ENCODE data around the gene RGS3.

RGS3 gene

DNA sequence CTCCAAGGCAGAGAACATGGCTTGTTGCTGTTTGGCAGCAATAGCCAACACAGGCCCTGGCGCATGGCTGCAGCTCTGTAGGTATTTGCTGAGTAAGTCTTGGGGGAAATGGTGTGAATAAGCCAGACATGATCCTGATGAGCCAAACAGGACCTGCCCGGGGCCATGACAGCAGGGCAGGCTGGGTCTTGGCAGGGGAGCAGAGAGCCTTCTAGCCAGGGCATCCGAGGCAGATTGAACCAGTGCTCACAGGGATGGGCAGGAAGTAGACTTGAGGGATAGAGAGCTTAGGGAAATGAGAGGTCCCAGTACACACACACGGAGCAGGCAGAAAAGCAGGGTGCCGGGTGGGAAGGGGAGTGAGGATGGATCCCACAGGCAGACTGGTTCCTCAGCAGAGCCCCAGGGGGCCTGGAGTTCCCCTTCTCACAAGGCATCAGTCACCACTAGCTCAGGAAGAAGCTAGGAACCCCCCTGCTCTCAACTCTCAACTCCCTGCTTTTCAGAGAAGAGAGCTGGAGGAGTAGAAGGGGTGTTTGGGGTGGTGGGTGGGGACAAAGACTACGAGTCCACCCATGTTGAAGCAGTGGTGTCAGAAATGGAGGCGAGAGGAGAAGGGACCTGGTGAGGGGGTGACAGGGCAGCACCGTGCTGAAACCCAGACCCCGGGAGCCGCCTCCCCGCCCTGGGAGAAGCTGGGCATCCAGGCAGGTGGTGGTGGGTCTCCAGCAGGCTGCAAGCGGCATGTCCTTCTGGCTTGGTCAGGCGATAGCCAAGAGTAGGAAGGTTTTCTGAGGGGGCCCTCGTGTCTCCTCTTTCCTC is 111.1 kb downstream of the RGS3 start:
- DNase-seq, result no peak

GRCh38 chr9:113577525-113578261 is 114.2 kb downstream of the RGS3 start:
- DNase-seq, result no peak

GRCh38 chr9:113578279-113578865 is 114.8 kb downstream of the RGS3 start:
- no peak for DNase-seq

DNA sequence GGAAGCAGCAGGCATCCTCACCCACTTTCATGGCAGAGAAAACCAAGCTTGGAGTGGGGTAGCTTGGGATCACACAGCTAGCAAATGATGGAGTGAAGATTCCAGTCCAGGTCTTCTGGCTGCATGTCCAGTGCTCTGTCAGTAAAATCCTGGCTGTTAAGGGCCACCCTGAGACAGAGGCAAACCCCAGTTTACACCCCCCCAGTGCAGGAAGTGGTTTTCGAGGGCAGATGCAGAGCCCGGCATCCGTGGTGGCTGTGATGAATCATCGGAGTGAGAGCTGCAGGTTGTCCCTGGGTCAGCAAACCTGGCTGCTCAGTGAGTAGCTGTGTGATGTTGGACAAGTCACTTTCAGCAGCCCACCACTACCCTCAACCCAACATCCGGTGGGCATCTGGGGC is 115.4 kb downstream of the RGS3 start:
- DNase-seq, result peak; percentile 35 to 97 (median 60)

- peak in 1 of 5 experiments; percentile 70 for DNase-seq
These were observed 115.9 kb downstream of the RGS3 start for GRCh38 chr9:113579283-113580040.

DNA sequence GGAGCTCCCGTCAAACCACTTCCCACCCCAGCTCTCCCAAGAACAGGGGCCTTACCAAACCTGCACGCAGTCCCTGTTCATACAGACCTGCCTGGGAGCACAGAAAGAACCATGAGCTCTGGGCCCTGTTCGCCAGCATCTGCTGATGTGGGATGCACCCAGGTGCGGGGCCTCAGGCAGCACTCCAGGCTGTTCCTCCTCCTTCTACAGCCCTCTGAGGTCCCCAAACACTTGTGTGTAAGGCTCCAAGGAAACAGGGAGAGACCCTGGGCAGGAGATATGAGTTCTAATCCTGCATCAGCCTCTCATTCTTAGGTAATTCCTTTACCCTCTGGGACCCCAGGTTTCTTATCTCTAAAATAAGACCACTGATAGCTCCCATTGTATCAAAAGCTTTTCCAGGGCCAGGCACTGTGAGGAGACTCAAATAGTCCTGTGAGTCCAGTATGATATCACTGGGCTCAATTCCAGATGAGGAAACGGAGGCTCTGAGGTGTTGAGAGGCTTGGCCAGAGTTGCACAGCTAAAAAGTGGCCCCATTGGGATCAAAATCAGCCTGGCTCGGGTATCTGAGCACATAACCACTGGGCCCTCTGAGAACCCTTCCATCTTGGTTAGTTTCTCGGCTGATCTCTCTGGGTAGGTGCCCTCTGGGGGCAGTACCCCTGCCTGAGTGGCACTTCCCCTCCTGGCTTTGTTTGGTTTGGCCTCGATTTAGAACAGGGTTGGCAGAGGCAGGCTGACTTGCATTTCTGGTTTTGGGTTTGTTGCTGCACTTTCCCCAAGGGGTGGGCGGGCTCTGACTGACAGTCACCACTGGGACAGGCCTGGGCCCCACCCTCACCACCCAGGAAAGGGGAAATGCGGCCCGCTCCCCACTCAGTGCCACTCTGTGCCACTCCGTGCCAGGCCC is 116.8 kb downstream of the RGS3 start:
- DNase-seq, result peak in 4 of 5 experiments; percentile 14 to 92 (median 54)

DNA sequence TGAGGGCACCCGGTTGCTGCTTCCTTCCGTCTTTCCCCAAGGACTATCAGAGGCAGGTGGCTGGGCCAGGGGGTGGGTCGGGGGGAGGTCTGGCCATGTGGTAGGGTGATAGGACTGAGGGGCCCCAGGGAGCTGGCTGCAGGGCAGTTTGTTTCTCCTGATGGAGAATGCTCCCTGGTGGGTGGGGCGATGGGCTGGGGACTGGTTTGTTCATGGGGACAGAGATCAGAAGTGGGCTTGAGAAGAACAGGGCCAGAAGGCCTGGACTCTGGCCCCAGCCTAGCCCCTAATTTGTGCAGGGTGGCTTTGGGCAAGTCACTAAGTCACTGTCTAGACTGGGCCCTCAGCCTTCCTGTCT is 117.4 kb downstream of the RGS3 start:
- DNase-seq, result no peak

GRCh38 chr9:113581865-113582697 is 118.6 kb downstream of the RGS3 start:
- DNase-seq, result peak; percentile 24 to 97 (median 54)

DNA sequence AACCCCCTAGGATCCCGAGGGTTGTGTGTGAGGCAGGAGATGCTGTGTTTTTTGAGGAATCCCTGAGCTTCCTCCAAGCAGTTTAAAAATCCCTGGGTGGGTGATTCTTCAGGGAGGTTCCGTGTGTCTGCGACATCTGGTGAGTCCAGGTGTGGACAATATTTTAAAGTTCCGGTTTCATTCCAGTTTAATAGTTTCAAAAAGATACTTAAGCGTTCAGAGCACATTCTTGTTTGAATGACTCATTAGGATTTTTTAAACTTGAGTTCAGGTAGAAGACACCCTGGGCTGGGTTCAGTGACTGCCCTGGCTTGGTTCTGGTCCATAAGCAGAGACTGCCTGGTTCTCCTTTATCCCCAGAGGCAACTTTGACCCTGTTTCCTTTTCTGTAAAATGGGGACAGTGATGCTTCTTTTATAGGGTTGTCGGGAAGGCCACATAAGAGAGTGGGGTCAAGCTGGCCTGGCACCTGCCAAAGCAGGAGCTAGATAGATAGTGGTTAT is 119.2 kb downstream of the RGS3 start:
- DNase-seq, result no peak

GRCh38 chr9:113583511-113584427 is 120.2 kb downstream of the RGS3 start:
- no peak for DNase-seq

DNA sequence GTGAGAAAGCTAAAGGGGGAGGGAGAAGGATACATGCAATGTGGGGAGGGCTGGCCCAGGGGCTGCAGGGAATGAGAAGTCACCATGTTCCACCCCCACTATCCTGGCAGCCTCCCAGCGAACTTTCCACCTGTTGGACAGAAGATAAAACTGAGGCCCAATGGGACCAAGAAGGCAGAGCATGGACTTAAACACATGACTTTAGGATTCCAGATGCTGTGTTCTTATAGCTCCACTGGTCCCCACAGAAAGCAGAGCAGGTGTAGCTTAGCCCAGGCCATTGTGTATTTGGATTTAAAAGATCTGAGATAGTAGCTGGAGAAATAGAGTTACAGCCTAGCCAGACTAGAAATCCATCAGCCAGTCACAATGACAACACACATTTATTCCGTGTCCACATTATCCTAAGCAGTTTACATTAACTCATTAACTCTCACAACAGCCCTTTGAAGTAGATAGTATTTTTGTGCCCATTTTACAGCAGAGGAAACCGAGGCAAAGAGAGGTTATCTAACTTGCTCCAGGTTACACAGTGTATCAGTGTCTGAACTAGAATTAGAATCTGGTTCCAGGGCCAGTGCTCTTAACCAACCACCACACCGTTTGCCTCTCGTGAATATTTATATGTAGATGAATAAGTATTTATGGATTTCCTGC is 121.0 kb downstream of the RGS3 start:
- no peak for DNase-seq

- no peak for DNase-seq
These were observed 121.5 kb downstream of the RGS3 start for GRCh38 chr9:113585085-113585442.

DNA sequence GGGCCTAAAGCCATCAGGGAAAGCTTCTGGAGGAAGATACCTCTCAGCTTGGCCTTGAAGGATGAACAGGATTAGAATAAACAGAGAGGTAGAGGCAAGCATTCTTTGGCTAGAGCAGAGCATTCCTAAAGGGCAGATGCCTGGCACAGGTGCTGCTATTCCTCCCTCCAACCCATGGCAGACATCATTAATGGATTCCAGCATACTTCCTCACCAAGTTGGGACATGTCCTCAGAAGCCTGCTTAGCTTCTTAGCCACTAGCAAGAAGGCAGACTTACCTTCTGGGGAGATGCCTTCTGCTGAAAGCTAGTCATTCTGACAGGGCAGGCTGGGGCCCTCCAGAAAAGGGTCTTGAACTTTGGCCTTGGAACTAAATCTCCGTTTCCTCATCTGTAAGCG is 122.0 kb downstream of the RGS3 start:
- DNase-seq, result no peak

DNA sequence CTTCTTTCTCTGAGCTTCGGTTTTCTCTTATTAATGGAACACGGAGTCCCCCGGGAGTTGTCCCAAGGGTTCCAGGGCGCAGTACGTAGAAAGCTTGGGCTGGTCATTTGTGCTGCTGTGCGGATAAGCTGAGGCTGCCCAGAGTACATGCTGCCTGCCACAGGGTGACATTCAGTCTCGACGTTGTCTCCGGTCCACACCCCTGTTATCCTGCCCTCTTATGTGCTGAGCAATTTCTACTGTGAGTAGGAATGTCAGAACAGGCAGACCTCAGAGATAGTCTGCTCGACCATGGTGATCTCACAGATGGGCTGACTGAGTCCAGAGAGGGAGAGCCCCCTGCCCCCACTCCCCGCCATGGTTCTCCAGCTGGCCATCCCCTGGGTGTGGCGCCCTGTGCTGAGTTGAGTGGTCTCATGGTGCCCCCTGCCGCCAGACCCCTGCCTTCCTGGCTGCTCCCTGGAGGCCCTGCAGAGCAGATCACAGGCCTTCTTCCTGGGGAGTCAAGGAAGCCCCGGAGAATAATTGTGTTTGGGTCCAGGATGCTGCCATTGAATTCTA is 124.0 kb downstream of the RGS3 start:
- DNase-seq, result no peak

- no peak for DNase-seq
These were observed 124.8 kb downstream of the RGS3 start for GRCh38 chr9:113588242-113588810.

DNA sequence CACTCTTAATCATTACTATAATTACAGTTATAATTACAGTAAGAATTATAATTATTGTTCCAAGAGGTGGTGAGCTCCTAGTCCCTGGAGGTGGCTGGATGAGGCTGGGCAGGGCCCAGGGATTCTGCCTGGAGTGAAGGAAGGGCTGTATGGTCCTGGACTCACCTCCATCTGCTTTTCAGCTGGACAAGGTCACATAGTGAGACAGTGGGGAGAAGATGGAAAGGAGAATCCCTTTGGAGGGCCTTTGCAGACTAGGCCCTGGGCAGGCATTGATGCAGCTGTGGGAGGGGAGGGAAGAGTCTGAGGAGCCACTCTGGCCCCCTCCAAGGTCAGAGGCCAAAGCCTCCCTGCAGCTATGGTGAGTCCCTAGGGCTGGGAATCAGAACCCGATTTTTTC is 125.4 kb downstream of the RGS3 start:
- no peak for DNase-seq

DNA sequence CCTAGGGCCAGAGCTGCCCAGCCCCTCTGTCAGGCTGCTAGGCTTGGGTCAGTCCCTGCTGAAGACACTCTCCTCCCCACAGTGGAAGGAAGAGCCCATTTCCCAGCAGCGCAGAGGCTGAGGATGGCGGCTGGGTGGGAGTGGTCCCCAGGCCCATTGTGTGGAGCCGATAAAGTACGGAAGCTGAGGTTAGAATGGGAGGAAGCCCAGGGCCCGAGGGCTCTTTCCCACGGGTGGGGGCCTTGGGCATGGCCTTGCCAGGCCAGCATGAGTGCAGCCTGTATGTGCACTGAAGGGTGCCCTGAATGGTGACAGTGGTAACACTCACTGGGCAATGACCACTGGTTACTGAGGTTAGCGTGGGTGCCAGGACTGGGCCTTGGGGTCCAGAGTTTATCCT is 125.9 kb downstream of the RGS3 start:
- no peak for DNase-seq

DNA sequence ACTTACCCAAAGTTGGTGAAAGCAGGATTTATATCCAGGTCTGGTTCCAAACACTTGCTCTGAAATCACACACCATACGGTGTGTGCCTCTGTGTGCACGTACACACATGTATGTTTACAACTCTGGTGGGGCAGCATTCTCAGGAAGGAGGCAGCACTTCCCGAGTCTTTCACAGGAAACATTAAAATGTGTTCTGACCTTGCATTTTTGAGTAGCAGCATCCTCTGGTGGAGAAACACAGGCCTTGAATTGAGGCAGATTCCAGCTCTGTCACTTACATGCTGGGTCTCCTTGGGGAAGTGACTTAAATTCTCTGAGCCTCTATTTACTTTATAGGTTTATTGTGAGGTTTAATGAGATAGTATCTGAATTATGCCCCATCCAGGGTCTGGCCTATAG is 126.4 kb downstream of the RGS3 start:
- DNase-seq, result peak in 1 of 5 experiments; percentile 53
